AG09309 (cell line): ENCODE data around the gene SLC16A3.

Source experiments
- DNase-seq: peaks from one replicate; pipeline ENCODE4 v3.0.0-alpha.2; 2010; ENCODE audit warnings: low read depth
- H3K4me3 ChIP-seq: 2 replicates; pipeline ENCODE4 v1.5.1; 2011; ENCODE audit warnings: mild to moderate bottlenecking, low read depth, low read length, moderate library complexity; ENCODE audit not compliant: control insufficient read depth
- CTCF ChIP-seq: IDR thresholded peaks from 2 replicates; pipeline ENCODE4 v1.5.1; 2011; ENCODE audit warnings: mild to moderate bottlenecking, low read depth, low read length, inconsistent platforms; ENCODE audit not compliant: insufficient read depth, control insufficient read depth; ENCODE audit errors: missing control alignments

Gene SLC16A3

GRCh38 chr17:82246040-82246364 is 17.2 kb downstream of the SLC16A3 start:
- no peak for DNase-seq
- TF ChIP-seq CTCF = no peak
- H3K4me3 ChIP-seq = no peak overlapping the region

- H3K4me3 ChIP-seq = no peak overlapping the region
- no peak for TF ChIP-seq CTCF
- no peak for DNase-seq
Observed at GRCh38 chr17:82246365-82247181, 17.7 kb downstream of the SLC16A3 start.

GRCh38 chr17:82247182-82247823 is 18.5 kb downstream of the SLC16A3 start:
- no peak overlapping the region for H3K4me3 ChIP-seq
- no peak for DNase-seq
- no peak for TF ChIP-seq CTCF

GRCh38 chr17:82247856-82248671 is 19.2 kb downstream of the SLC16A3 start:
- TF ChIP-seq CTCF = no peak
- no peak for DNase-seq
- H3K4me3 ChIP-seq = no peak overlapping the region

GRCh38 chr17:82248815-82249674 is 20.2 kb downstream of the SLC16A3 start:
- no peak for DNase-seq
- TF ChIP-seq CTCF = no peak

More at GRCh38 chr17:82248815-82249674, 20.2 kb downstream of the SLC16A3 start:
- H3K4me3 ChIP-seq = no peak overlapping the region
